Measurements from ENCODE around the gene UMODL1.

DNA sequence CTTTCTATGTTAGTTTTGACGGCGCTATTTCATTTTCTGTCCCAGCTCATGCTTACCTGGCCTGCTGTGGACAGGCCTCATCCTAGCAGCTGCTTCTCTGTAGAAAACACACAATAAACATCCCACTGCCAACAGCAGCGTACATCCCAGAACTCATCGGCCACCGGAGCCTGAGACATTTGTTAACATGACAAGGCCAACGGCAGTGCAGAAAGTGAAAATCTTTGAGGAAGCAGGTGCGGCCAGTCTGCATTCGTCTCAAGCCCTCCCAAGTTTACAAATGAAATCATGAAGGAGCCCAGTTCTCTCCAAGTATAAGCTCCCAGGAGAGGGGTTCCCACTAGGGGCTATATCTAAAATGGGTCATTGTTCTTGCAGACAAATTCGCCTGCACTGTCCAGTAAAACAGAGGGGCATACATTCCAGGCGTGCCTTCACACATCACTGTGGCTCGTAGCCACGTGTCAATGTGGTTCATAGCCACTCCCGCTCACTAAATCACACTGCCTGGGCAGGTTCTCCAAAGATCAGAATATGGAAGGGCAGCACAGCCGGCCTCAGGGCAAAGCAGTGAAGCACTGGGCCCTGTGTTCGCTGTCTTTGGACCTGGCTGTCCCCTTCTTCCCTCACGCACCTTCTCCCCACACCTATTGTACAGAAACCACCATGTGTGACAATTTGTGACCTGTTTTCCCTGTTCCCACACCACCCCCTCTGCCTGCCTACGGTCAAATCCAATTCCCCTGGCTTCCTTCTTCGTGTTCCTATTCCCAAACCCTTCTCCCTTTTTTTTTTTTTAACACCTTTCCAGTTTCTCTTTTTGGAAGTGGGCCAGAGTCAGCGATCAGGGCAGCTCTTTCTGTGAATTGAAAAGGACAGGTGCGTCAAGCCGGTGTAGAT lies 120.8 kb downstream of the UMODL1 start:
- TF ChIP-seq POLR2A (IDR thresholded peaks at IDR 0.05; ENCODE audit: low read depth, low read length) (no peak), POLR2AphosphoS5 (IDR thresholded peaks at IDR 0.05; ENCODE audit: low read depth, low read length) (no peak)

Data from GM12892 (cell line).